ENCODE results near the gene CCDC188. TPM values are rescaled to one million over a fixed set of nuclear protein-coding genes. Genes with fewer than 3 reads are reported as not detected.

The CCDC188 gene
- total RNA-seq, 1 donor from 2014 or later = not detected

DNA sequence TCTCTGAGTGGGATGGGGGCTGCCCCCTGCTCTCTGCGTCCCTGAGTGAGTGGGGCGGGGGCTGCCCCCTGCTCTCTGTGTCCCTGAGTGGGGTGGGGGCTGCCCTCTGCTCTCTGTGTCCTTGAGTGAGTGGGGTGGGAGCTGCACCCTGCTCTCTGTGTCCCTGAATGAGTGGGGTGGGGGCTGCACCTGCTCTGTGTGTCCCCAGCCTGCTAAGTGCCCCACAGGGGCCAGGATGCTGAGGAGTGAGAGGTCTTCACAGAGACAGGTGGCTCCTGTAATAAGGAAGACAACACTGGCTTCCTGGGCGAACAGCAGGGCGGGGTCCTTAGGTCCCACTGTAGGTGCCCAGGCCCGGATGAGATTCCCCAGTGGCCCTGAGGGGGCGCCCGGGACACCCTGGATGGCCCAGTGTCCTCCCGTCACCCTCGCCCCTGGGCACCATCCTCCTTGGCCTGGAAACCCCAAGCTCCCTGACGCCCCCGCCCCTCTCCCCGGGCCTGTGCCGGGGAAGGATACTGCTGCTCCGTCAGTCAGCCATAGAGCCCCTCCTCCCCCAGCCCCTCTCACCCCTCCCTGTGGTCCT lies 3.8 kb upstream of the CCDC188 start:
- no peak for DNase-seq (ENCODE audit: low spot score in 2 of 2, unreplicated experiment in 2 of 2)
- no peak for TF ChIP-seq CTCF (IDR thresholded peaks at IDR 0.05; ENCODE audit: unreplicated experiment)
- Mint-ChIP-seq H3K36me3 (no peaks in the 10 kb centered on the region), H3K27me3 (ENCODE audit: low read depth) (peaks cover 8% of the 10 kb centered on the region), H3K9me3 (no peaks in the 10 kb centered on the region), H3K27ac (no peak overlapping the region), H3K4me3 (no peak overlapping the region), H3K4me1 (peaks cover 3% of the 10 kb centered on the region)

DNA sequence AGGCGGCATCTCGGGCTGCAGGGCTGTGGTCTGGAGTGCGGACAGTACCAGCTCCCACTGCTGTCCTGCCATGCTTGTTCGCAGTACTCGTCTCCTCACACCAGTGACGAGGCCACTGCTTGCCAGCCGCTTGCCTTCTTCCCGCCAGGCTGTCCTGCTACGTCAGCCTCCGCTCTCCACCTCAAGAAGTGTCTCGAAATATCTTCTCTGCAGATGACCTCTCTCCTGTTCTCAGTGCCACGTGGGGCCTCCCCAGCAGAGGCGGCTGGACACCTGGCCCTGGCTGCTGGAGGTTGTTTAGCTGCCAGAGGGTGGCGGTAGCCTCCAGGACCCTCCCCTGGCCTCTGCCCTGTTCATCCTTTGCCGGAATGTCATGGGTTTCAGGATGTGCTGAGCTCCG lies 3.1 kb upstream of the CCDC188 start:
- H3K4me1 Mint-ChIP-seq = peaks cover 3% of the 10 kb centered on the region
- H3K36me3 Mint-ChIP-seq = no peaks in the 10 kb centered on the region
- DNase-seq (ENCODE audit: low spot score in 2 of 2, unreplicated experiment in 2 of 2) = no peak
- H3K9me3 Mint-ChIP-seq = no peaks in the 10 kb centered on the region
- H3K27me3 Mint-ChIP-seq (ENCODE audit: low read depth) = peaks cover 6% of the 10 kb centered on the region
- H3K4me3 Mint-ChIP-seq = no peak overlapping the region
- H3K27ac Mint-ChIP-seq = no peak overlapping the region
- TF ChIP-seq CTCF (IDR thresholded peaks at IDR 0.05; ENCODE audit: unreplicated experiment) = no peak

DNA sequence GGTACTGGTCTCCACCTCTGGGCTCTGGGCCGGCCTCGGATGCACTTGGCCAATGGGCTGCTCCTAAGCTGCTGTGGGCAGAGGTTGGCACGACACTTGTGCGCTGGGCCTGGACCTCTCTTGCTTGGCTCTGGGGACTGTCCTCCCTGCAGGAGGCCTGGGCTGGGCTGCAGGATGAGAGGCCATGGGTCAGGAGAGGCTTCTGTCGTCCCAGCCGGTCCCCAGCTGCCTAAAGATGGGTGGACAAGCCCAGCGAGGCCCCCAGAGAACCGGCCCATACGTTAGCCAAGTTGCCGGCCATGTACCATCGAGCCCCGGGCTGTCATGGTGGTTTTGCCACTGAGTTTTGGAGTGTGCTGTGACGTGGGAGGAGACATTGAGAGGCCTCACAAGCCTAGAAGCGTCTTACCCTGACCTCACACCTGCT lies 1.6 kb upstream of the CCDC188 start:
- H3K4me3 Mint-ChIP-seq = no peak overlapping the region
- H3K9me3 Mint-ChIP-seq = no peaks in the 10 kb centered on the region
- TF ChIP-seq CTCF (IDR thresholded peaks at IDR 0.05; ENCODE audit: unreplicated experiment) = no peak
- peaks cover 3% of the 10 kb centered on the region for H3K4me1 Mint-ChIP-seq
- peaks cover 3% of the 10 kb centered on the region for H3K27me3 Mint-ChIP-seq (ENCODE audit: low read depth)
- H3K27ac Mint-ChIP-seq = no peak overlapping the region
- H3K36me3 Mint-ChIP-seq = no peaks in the 10 kb centered on the region
- DNase-seq (ENCODE audit: low spot score in 2 of 2, unreplicated experiment in 2 of 2) = no peak

- Mint-ChIP-seq H3K4me3 (no peak overlapping the region), H3K4me1 (no peaks in the 10 kb centered on the region), H3K9me3 (no peaks in the 10 kb centered on the region), H3K27me3 (ENCODE audit: low read depth) (no peaks in the 10 kb centered on the region), H3K27ac (no peak overlapping the region), H3K36me3 (no peaks in the 10 kb centered on the region)
- DNase-seq (ENCODE audit: low spot score in 2 of 2, unreplicated experiment in 2 of 2) = no peak
- TF ChIP-seq CTCF (IDR thresholded peaks at IDR 0.05; ENCODE audit: unreplicated experiment) = no peak
Measured at GRCh38 chr22:20151276-20151588, 377 bp upstream of the CCDC188 start.

GRCh38 chr22:20149257-20150250 lies 1.3 kb downstream of the CCDC188 start:
- no peaks in the 10 kb centered on the region for H3K36me3 Mint-ChIP-seq
- no peaks in the 10 kb centered on the region for H3K9me3 Mint-ChIP-seq
- H3K4me3 Mint-ChIP-seq = no peak overlapping the region
- H3K27me3 Mint-ChIP-seq (ENCODE audit: low read depth) = no peaks in the 10 kb centered on the region
- TF ChIP-seq CTCF (IDR thresholded peaks at IDR 0.05; ENCODE audit: unreplicated experiment) = no peak
- no peaks in the 10 kb centered on the region for H3K4me1 Mint-ChIP-seq
- no peak for DNase-seq (ENCODE audit: low spot score in 2 of 2, unreplicated experiment in 2 of 2)
- no peak overlapping the region for H3K27ac Mint-ChIP-seq
